Activated CD4-positive, alpha-beta T cell treated with anti-CD3 and anti-CD28 coated beads for 4 hours (primary cell): Measurements from ENCODE around the gene NAXD.
"Not testable (repeated sequence)": the region's sequence is repeated elsewhere in the genome, so short reads cannot be mapped to it uniquely, and the experiment has no call there.

Source experiments
- DNase-seq, 2 donors: peaks; one replicate each; pipeline ENCODE4 v3.0.0-alpha.2; 2020

NAXD gene

GRCh38 chr13:110629735-110630134, 14.4 kb downstream of the NAXD start:
- DNase-seq: peak in 1 of 2 donors; percentile 19

- DNase-seq: no peak
Observed at GRCh38 chr13:110630566-110631119, 15.3 kb downstream of the NAXD start.

GRCh38 chr13:110632255-110632654, 16.9 kb downstream of the NAXD start:
- not testable (repeated sequence) for DNase-seq

- no peak for DNase-seq
Observed at GRCh38 chr13:110633776-110634175, 18.4 kb downstream of the NAXD start.

- DNase-seq: no peak
Observed at GRCh38 chr13:110634558-110634957, 19.2 kb downstream of the NAXD start.

GRCh38 chr13:110635405-110636002, 20.2 kb downstream of the NAXD start:
- DNase-seq: no peak

GRCh38 chr13:110636053-110636475, 20.7 kb downstream of the NAXD start:
- no peak for DNase-seq

- DNase-seq: no peak
Observed at GRCh38 chr13:110636701-110637201, 21.4 kb downstream of the NAXD start.

- DNase-seq: no peak
Observed at GRCh38 chr13:110637275-110637674, 21.9 kb downstream of the NAXD start.

GRCh38 chr13:110637747-110638146, 22.4 kb downstream of the NAXD start:
- DNase-seq: no peak

GRCh38 chr13:110638257-110638656, 22.9 kb downstream of the NAXD start:
- no peak for DNase-seq

GRCh38 chr13:110638814-110639806, 23.8 kb downstream of the NAXD start:
- no peak for DNase-seq

GRCh38 chr13:110639935-110640334, 24.6 kb downstream of the NAXD start:
- no peak for DNase-seq

GRCh38 chr13:110640591-110641029, 25.3 kb downstream of the NAXD start:
- DNase-seq: no peak

GRCh38 chr13:110641055-110642015, 26.0 kb downstream of the NAXD start:
- DNase-seq: no peak

GRCh38 chr13:110642291-110642981, 27.1 kb downstream of the NAXD start:
- no peak for DNase-seq

- DNase-seq: no peak
Observed at GRCh38 chr13:110643324-110643723, 28.0 kb downstream of the NAXD start.

GRCh38 chr13:110643768-110644421, 28.6 kb downstream of the NAXD start:
- no peak for DNase-seq

GRCh38 chr13:110644892-110645521, 29.7 kb downstream of the NAXD start:
- peak; percentile 10 to 43 for DNase-seq

GRCh38 chr13:110645750-110646149, 30.4 kb downstream of the NAXD start:
- DNase-seq: no peak
